Panc1 (cell line): Measurements from ENCODE around the gene RARB. TPM values are rescaled to one million over a fixed set of nuclear protein-coding genes. Genes with fewer than 3 reads are reported as not detected.

Source experiments
- ATAC-seq: fragments of 200-7000 bp; cut with Tn5 transposase; 2 replicates; pipeline ENCODE4 v1.9.1; 2020; ENCODE audit warnings: mild to moderate bottlenecking, moderate library complexity
- BruUV-seq: library from RNA; stranded (reverse); fragments of 400-500 nt; replicated peaks from 2 replicates; lab custom pipeline; 2021; lab: Mats Ljungman, UMichigan
- CTCF ChIA-PET: fragments of 300-600 bp; sonication (Branson Sonifier 250); formaldehyde crosslinking; loops from one replicate; lab custom pipeline; 2022; ENCODE audit warnings: antibody characterized with exemption; lab: Charles Lee
- POLR2A ChIA-PET: fragments of 300-600 bp; sonication (Branson Sonifier 250); formaldehyde crosslinking; loops from one replicate; lab custom pipeline; 2022; ENCODE audit warnings: antibody characterized with exemption; lab: Charles Lee
- DNase-seq: peaks from one replicate; pipeline ENCODE4 v3.0.0-alpha.2; 2010; ENCODE audit warnings: low read depth, low spot score
- H3K27ac ChIP-seq: 2 replicates; pipeline ENCODE4 v1.5.1; 2011; ENCODE audit warnings: mild to moderate bottlenecking, low read length, inconsistent platforms
- H3K27me3 ChIP-seq: fragments of 200-500 bp; sonication (Bioruptor generic); 2 replicates; pipeline ENCODE4 v1.6.0; 2014; ENCODE audit warnings: low read length, inconsistent platforms; ENCODE audit not compliant: control insufficient read depth, insufficient read depth
- H3K36me3 ChIP-seq: fragments of 200-500 bp; sonication (Bioruptor generic); 2 replicates; pipeline ENCODE4 v1.5.1; 2014; ENCODE audit warnings: inconsistent platforms, mild to moderate bottlenecking, low read length, moderate library complexity; ENCODE audit not compliant: control insufficient read depth, insufficient read depth
- H3K4me1 ChIP-seq: 2 replicates; pipeline ENCODE4 v1.5.1; 2011; ENCODE audit warnings: inconsistent platforms, mild to moderate bottlenecking, low read length, moderate library complexity; ENCODE audit not compliant: control insufficient read depth, insufficient read depth
- H3K4me3 ChIP-seq, 2 experiments: 2 replicates each; pipeline ENCODE4 v1.5.1; 2011 to 2012; ENCODE audit warnings: low read depth in 2 of 2, low read length in 2 of 2, mild to moderate bottlenecking in 2 of 2, inconsistent platforms in 1 of 2, moderate library complexity in 1 of 2
- H3K9me3 ChIP-seq: fragments of 200-500 bp; sonication (Bioruptor generic); 2 replicates; pipeline ENCODE4 v1.5.1; 2014; ENCODE audit warnings: low read depth, mild to moderate bottlenecking, inconsistent platforms, low read length, moderate library complexity; ENCODE audit not compliant: control insufficient read depth, insufficient read depth
- POLR2AphosphoS5 ChIP-seq: IDR thresholded peaks from 2 replicates; pipeline ENCODE4 v1.6.1; 2012; ENCODE audit warnings: mild to moderate bottlenecking, low read depth, low read length, moderate library complexity
- SIN3A ChIP-seq: IDR thresholded peaks from 2 replicates; pipeline ENCODE4 v1.6.1; 2012; ENCODE audit warnings: low read depth, mild to moderate bottlenecking, low read length, moderate library complexity, borderline replicate concordance; ENCODE audit not compliant: insufficient read depth
- TCF7L2 ChIP-seq: IDR thresholded peaks from 2 replicates; pipeline ENCODE4 v1.6.1; 2011; ENCODE audit warnings: mild to moderate bottlenecking, low read depth, low read length, inconsistent platforms
- in situ Hi-C: cut with HindIII; loops from 2 replicates; pipeline ENCODE4 v1.10.0; 2016; ENCODE audit warnings: low sequenced_read_pairs, low pct_unique_long_range_greater_than_20kb
- intact Hi-C: fragments of 100-400 bp; cut with micrococcal nuclease; formaldehyde crosslinking; loops from one replicate; pipeline ENCODE4 v1.10.0; 2022; ENCODE audit not compliant: unreplicated experiment
- total RNA-seq: library from RNA; stranded (reverse); gene quantifications from one replicate; pipeline ENCODE4 v1.2.1, GENCODE V29; 2021; ENCODE audit not compliant: unreplicated experiment
- TF ChIP-seq, protein P1 (sequence below), 2 experiments: IDR thresholded peaks; 2 replicates each; pipeline ENCODE4 v1.6.1; 2011 to 2012; ENCODE audit warnings: low read depth in 2 of 2, control low read depth in 1 of 2, low read length in 1 of 2, mild to moderate bottlenecking in 1 of 2, moderate library complexity in 1 of 2; ENCODE audit not compliant: insufficient read depth in 1 of 2
- TF ChIP-seq, protein P2 (sequence below): fragments of 450-650 bp; IDR thresholded peaks from 2 replicates; pipeline ENCODE4 v1.5.1; 2017; ENCODE audit warnings: mild to moderate bottlenecking

The RARB gene
- total RNA-seq, 1 experiment from 2014 or later = not detected

GRCh38 chr3:25568525-25569078 lies 140.5 kb downstream of the RARB start:
- ChIA-PET CTCF (no interaction called here), POLR2A (no interaction called here)
- ATAC-seq (no peak), DNase-seq (no peak)
- intact Hi-C loops (no loop called here), in situ Hi-C loops (no loop called here)
- BruUV-seq = no TSS peak
- TF ChIP-seq POLR2AphosphoS5 = no peak
- TF ChIP-seq SIN3A = no peak
- TF ChIP-seq, protein P1, sequence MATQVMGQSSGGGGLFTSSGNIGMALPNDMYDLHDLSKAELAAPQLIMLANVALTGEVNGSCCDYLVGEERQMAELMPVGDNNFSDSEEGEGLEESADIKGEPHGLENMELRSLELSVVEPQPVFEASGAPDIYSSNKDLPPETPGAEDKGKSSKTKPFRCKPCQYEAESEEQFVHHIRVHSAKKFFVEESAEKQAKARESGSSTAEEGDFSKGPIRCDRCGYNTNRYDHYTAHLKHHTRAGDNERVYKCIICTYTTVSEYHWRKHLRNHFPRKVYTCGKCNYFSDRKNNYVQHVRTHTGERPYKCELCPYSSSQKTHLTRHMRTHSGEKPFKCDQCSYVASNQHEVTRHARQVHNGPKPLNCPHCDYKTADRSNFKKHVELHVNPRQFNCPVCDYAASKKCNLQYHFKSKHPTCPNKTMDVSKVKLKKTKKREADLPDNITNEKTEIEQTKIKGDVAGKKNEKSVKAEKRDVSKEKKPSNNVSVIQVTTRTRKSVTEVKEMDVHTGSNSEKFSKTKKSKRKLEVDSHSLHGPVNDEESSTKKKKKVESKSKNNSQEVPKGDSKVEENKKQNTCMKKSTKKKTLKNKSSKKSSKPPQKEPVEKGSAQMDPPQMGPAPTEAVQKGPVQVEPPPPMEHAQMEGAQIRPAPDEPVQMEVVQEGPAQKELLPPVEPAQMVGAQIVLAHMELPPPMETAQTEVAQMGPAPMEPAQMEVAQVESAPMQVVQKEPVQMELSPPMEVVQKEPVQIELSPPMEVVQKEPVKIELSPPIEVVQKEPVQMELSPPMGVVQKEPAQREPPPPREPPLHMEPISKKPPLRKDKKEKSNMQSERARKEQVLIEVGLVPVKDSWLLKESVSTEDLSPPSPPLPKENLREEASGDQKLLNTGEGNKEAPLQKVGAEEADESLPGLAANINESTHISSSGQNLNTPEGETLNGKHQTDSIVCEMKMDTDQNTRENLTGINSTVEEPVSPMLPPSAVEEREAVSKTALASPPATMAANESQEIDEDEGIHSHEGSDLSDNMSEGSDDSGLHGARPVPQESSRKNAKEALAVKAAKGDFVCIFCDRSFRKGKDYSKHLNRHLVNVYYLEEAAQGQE (IDR thresholded peaks at IDR 0.05; ENCODE audit: insufficient read depth in 1 of 2, low read depth in 2 of 2, low read length in 1 of 2) = no peak
- TF ChIP-seq, protein P2, sequence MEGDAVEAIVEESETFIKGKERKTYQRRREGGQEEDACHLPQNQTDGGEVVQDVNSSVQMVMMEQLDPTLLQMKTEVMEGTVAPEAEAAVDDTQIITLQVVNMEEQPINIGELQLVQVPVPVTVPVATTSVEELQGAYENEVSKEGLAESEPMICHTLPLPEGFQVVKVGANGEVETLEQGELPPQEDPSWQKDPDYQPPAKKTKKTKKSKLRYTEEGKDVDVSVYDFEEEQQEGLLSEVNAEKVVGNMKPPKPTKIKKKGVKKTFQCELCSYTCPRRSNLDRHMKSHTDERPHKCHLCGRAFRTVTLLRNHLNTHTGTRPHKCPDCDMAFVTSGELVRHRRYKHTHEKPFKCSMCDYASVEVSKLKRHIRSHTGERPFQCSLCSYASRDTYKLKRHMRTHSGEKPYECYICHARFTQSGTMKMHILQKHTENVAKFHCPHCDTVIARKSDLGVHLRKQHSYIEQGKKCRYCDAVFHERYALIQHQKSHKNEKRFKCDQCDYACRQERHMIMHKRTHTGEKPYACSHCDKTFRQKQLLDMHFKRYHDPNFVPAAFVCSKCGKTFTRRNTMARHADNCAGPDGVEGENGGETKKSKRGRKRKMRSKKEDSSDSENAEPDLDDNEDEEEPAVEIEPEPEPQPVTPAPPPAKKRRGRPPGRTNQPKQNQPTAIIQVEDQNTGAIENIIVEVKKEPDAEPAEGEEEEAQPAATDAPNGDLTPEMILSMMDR = no peak
- TF ChIP-seq TCF7L2 = no peak
- no peaks in the 10 kb centered on the region for H3K27me3 ChIP-seq
- no peak overlapping the region for H3K27ac ChIP-seq
- H3K4me3 ChIP-seq = no peak overlapping the region
- no peaks in the 10 kb centered on the region for H3K9me3 ChIP-seq
- no peaks in the 10 kb centered on the region for H3K36me3 ChIP-seq
- H3K4me1 ChIP-seq = no peaks in the 10 kb centered on the region

- no peak for TF ChIP-seq TCF7L2
- TF ChIP-seq, protein P1 (IDR thresholded peaks at IDR 0.05; ENCODE audit: insufficient read depth in 1 of 2, low read depth in 2 of 2, low read length in 1 of 2) = no peak
- no peak for TF ChIP-seq SIN3A
- TF ChIP-seq, protein P2 = no peak
- TF ChIP-seq POLR2AphosphoS5 = no peak
- BruUV-seq = no TSS peak
- DNase-seq (no peak), ATAC-seq (no peak)
- H3K36me3 ChIP-seq = no peaks in the 10 kb centered on the region
- ChIA-PET POLR2A (no interaction called here), CTCF (no interaction called here)
- in situ Hi-C loops (no loop called here), intact Hi-C loops (no loop called here)
- H3K27ac ChIP-seq = no peak overlapping the region
- H3K9me3 ChIP-seq = no peaks in the 10 kb centered on the region
- H3K27me3 ChIP-seq = no peaks in the 10 kb centered on the region
- no peaks in the 10 kb centered on the region for H3K4me1 ChIP-seq
- no peak overlapping the region for H3K4me3 ChIP-seq
Observed at GRCh38 chr3:25571285-25571684, 143.2 kb downstream of the RARB start.
